Spleen (tissue), 7 donors: ENCODE measurements around the gene PIP5KL1.

Experiments used
- CTCF ChIP-seq, 11 experiments: fragments of 200-600 bp in 7 of 11; fragments of 450-650 bp in 4 of 11; sonication (generic) in 4 of 11; IDR thresholded peaks in 8 of 11; conservative IDR thresholded peaks in 3 of 11; 1 replicate in 7 of 11; 2 replicates in 4 of 11; pipeline versions ENCODE4 v1.4.0 to v1.8.0; 2016 to 2021; ENCODE audit warnings: antibody characterized with exemption in 11 of 11, inconsistent platforms in 4 of 11, mild to moderate bottlenecking in 1 of 11
- POLR2A ChIP-seq, 3 donors: fragments of 450-650 bp; IDR thresholded peaks; one replicate each; pipeline ENCODE4 v1.5.1; 2017; ENCODE audit warnings: antibody characterized with exemption in 3 of 3, mild to moderate bottlenecking in 1 of 3
- POLR2AphosphoS5 ChIP-seq, 3 donors: sonication (generic); formaldehyde crosslinking; IDR thresholded peaks; one replicate each; pipeline ENCODE4 v1.5.1; 2017; ENCODE audit warnings: antibody characterized with exemption in 3 of 3
- donor health status: DM: no; HTN: no; CAD: no; lungs with moderate emphysema.
- donor health status: DM: no; HTN: no; CAD: no.
- donor health status: DM: no; HTN: no; CAD: no.

- no peak for TF ChIP-seq CTCF (IDR thresholded peaks at IDR 0.05 in 8 of 11, conservative IDR thresholded peaks at IDR 0.05 in 3 of 11)
- no peak for TF ChIP-seq POLR2A (IDR thresholded peaks at IDR 0.05)
- TF ChIP-seq POLR2AphosphoS5 (IDR thresholded peaks at IDR 0.05) = no peak
These were observed 41.0 kb upstream of the PIP5KL1 start for GRCh38 chr9:127971357-127972235.
